GM04503 (cell line): ENCODE results near the gene TLN1.

Source experiments
- DNase-seq: peaks from one replicate; pipeline ENCODE4 v3.0.0-alpha.2; 2012; ENCODE audit warnings: low read depth

The TLN1 gene

DNA sequence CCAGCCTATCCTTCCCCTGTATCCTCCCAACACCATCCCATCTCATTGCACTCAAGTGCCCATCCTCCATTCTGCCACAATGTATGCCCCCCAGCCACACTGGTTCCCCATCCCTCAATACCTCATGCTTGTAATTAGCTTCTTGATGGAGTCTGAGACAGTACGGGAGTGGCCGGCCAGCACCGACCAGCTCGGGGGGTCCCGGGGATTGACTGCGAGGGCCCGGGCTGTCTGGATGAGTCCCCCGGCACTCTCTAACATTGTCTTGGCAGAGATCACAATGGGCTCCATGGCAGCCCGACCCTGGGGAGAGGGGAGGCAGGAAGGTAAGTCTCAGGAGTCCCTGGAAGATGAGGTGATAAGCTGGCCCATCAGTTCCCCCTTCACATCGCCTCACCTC lies 25.0 kb downstream of the TLN1 start:
- no peak for DNase-seq

DNA sequence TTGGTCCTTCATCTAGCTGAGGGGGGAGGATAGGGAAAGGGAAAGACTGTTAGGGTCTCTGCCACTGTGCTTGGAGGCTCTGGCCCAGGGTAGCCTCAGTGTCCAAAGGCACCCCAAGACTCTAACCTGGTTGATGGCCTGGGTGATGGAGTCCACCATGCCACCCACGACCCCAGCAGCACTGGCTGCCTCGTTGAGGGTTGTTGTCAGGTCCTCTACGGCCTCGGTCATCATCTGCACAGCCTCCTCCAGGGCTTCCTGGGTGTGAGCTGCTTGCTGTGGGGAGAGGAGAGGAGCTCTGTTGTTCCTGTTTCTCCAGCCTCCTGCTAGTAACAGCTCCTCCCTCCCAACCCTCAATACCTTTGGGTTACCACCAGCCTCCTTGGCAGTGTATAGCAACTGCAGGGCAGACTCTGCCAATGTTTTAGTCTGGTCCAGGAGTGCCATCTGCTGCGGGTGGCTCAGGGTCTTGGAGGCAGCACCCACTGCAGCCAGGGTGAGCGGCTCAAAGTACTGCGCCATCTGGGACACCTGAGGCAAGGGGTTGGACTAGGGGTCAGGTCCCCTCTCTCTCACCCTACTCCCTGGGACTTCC lies 26.1 kb downstream of the TLN1 start:
- no peak for DNase-seq

DNA sequence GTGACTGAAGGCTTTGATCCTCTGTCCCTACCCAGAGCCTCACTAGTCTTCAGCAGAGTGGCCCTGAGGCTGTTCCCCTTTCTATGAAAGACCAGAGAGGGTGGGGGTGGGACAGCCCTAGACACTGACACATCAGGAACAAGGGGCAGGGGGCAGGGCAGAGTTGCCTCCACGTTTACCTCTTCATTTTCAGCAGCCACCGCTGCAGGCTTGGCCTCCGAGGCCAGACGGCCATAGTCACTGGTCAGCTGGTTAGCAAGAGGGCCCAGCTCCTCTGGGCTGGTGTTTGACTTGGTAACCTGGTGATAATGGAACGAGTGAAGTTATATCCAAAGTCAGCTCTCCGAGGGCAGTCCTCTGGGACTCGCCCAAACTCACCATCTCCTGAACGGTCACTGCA lies 26.6 kb downstream of the TLN1 start:
- DNase-seq = no peak

DNA sequence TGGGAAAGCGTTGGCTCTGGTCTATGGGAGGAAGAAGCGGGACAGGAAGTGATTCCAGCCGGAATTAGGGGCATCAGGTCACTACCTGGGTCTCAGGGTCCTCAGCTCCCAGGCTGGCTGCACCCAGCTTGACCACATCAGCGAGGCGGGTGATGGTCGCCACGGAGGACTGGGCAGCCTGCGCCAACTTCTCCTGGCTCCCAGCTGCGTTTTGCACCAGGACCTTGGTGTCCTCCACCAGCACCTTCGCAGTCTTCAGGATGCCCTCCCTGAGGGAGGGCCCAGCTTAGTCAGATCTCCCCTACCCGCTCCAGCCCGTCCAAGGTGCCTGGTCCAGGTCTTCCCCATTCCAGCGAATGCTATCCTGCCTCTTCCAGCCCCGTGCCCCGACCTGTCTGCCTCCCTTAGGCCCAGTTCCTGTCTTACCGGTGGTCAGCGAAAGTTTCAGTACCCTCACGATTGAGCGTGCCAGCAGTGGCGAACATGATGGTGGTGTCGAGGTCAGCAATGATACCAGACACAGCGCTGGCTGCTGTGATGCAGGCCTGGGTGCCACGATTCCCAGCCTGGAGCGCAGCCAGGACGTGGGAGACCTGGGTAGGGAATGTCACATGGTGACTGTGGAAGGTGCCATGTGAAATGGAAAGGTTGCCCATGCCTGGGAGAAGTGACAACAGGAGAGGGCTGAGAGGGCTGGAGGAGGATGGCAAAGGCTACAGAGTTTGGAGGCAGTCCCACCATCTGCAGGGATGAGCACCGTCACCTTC lies 27.9 kb downstream of the TLN1 start:
- no peak for DNase-seq

DNA sequence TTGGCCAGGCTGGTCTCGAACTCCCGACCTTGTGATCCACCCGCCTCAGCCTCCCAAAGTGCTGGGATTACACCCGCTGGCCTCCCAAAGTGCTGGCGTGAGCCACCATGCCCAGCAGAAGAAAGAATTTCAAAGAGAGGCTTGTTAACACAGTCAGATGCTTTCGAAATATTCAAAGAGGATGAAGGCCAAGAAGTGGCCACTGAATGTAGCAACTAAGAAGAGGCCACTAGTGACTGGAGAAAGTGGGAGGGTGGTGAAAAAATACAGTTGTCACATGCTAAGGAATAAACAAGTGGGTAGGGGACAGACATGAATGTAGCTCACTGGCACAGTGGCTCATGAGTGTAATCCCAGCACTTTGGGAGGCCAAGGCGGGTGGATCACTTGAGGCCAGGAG lies 29.3 kb downstream of the TLN1 start:
- DNase-seq = no peak

DNA sequence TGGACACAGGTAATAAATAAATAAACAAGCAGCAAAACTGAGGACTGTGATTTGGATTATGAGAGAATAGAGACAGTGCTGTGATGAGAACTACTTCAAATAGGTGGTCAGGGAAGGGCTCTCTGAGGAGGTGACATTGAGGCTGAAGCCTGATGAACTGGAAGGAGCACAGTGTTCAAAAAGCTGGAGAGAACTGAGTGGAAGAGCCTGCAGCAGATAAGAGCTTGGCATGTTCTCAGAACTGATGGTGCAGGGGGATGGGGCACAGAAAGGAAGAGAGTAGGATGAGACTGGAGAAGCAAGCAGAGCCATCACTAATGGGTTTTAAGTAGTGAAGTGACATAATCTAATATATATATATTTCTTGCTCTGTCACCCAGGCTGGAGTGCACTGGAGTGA lies 31.1 kb downstream of the TLN1 start:
- DNase-seq = no peak

DNA sequence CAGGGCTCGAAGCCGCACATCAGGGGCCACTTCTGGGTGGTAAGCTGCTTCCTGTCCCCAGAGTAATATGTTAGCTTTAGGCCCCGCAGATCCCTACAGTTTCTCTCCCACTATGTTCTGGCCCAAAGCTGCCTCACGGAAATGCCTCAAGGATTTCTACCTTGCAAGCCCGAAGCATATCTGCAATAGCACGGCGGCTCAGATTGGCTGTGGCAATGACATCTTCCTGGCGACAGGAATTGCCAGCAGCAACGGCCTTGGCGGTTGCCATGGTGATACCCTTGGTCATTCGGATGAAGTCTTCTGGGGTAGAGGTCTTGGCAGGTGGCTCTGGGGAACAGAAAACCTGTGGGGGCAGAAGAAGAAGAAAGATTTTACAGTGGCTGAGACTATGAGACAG lies 32.0 kb downstream of the TLN1 start:
- no peak for DNase-seq

DNA sequence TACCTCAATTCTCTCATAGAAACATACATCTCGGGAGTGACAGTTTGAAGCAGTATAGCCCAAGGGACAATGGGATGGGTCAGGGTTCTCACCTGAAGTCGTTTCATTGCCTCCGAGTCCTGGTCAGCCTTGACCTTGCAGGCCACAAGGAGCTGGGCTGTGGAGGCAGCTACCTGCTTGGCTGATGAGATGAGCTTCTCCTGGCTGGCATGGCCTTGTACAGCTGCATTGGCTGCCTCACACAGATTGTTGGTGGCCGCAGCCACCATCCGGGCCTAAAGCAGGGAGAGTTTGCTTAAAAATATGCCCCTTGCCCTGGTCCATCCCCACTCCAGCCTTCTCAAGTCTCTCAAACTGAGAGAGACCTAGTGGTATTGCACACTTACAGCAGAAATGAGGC lies 33.8 kb downstream of the TLN1 start:
- no peak for DNase-seq

DNA sequence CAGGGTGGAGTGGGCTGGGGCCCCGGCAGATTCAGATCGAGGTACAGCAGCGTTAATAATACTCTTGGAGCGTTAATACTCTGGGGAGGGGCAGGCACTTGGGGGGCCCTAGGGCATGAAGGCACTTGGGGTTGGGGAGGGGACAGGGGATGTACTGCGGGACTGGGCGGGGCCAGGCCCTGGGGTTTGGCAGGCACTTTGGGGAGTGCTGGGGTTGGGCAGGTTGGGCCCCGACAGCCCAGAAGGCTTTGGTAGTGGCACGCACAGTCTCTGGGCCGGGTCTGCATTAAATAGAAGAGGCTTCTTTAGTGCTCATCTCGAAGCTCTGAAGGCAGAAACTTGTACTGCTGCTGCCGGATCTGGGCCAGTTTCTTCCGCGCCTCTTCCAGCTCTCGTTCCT lies 34.5 kb downstream of the TLN1 start:
- DNase-seq = no peak

DNA sequence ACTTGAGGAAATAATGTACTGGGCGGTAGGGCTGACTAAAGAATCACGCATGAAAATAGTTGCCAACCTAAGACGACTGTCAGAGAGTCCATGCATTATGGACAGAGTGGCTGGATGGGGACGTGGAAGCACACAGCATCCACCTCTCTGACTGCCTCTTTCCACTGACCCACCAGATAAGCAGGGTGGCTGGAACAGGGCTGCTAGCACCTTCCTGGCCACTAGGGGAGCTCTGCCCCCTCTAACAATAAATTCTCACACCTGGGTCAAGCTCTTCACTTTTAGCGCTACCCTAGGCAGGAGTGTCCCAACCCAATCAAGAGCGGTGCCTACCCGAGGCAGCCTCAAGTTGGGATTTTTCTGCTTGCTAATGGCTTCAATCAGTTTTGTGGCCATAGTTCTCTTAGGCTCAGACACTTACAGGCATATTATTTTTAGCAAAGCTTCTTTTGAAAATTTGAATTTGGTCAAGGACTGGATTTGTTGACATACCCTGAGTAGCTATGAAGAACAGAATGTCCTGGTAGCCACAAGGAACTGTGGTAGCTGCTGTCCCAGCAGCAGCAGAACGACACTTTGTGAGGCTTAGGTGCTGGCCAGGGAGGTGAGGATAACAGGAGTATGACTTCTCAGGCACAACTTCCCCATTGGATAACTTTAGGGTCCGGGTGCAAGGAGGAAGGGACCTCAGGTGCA lies 35.3 kb downstream of the TLN1 start:
- DNase-seq = no peak

DNA sequence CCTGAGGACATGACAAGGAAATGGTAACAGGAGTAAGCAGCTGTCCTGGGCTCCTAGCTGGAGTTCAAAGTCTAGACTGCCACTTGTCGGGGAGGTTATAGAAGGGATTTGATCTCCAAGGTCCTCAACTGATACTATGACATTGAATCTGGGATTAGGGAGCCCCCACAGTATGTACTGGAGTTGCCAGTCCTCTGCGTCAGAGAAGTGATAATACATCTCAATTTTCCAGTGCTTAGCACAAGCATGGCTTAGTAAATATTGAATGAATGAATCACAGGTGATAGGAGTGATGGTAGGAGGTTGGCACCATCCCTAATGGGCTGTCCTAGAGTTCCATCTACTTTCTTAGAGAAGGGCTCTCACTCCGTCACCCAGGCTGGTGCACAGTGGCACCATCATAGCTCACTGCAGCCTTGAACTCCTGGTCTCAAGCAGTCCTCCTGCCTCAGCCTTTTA lies 36.0 kb downstream of the TLN1 start:
- no peak for DNase-seq

DNA sequence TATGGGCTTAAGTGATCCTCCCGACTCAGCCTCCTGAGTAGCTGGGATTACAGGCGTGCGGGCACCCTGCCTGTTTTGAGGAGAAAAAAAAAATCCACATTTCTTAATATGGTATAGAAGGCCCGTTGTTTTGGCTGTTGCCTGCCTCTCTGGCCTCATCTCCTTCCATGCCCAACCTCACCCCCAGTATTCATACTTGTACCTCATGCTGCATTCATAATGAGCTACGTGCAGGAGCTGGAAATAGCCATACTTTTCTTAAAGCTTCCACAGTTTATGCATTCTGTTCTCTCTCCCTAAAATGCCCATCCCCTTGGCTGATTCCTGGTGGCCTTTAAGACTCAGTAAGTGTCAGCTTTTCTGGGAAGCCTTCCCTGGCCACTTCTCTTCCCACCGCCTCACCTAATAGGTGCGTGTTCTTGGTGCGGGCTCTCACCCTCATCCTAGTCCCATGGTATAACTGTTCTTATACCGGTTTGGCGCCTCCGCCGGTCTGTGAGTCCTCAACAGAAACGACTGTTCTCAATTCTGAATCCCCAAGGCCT lies 40.2 kb downstream of the TLN1 start:
- no peak for DNase-seq

DNA sequence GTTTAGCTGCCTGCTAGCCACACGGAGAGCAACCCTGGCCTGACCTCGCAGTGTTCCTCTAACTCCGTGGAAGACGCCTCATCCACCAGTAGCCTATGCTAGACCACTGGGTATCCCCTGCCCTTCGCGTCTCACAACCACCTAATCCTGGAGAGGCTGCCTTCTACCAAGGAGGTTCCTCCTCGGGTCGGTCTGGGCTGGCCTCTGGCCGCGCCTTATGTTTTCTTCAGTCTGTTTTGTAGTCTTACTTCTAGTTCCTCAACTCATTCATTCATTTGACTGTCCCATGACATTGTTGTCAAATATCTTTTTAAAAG lies 40.7 kb downstream of the TLN1 start:
- DNase-seq = no peak

DNA sequence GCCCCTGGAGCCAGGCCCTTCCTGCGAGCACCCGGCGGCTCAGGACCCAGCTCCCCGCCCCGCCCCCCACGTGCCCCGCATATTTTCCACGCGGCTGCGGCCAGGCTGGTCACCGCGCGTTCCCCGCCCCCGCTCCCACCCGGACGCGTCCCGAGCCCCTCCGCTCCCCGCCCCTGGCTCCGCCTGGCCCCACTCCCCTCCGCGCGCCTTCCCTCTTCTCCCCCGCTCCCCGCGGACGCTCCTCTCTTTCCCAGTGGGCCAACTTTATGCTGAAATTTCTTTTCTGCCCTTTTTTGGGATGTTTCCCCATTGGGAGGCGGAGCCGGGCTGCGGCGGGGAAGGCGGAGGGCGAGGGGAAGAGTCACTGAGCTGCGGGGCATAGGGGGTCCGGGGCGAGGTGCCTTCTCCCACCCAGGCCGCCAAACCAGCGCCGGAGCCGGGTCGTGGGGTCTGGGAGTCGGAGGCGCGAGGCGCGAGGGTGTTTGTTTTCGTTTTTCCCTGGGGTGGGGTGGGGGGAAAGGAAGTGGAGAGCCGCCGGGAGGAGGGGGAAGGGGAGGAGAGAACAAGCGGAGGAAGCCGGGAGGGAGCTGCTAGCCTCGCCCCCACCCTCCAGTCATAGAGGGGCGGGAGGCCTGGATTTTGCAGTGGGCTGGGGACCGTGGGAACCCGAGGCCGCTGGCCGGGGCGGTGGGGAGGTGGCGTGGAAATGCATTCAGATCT lies 41.2 kb downstream of the TLN1 start:
- DNase-seq = peak; percentile 50

DNA sequence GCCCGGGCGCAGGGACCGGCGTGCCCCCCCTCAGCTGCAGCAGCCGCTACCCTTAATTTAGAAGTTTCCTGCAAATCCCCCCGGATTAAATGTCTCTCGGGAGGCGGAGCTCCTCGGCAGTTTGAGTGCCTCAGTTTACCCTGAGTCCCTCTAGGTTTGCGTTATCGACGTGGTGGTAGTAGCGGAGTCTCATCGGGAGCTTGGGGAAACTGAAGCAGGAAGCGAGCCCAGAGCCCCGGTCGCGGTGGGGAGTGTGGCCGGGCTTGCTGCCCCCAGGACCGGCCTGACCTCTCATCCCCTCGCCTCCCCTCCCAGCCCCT lies 41.7 kb downstream of the TLN1 start:
- peak; percentile 31 for DNase-seq

DNA sequence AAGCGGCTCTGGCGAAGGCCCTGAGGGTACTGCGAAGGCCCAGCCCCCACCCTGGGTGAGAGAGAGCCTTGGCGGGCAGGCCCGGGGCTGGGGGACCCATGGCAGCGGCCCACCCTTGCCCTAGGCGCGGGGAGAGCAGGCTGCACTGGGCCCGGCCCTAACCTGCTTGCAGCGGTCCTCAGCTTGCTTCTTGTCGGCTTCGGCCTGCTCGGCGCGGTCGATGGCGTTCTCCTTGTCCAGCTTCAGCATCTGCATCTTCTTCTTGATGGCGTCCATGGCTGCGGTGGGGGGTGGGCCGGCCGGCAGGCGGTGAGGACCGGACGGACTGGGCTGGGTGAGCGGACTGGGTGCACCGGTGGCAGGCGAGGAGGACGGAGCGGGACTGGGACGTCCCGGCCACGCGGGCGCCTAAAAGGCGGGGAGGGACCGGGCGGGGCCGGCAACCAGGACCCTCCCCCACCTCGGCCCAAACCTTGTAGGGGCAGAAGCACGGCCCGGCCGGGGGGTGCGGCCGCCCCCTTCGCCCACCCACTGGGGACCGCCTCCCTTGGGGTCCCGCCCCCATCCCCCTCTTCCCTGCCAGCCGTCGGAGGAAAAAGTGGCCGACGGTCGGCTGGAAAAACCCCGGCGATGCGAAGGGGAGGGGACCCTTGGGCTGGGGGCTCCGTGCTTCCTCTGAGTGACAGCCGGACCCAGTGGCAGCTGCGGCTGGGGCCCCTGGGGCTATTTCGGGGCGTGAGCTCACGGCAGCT lies 42.3 kb downstream of the TLN1 start, which contains the start of gene TPM2:
TPM2 (minus strand) TSS at position 384 of the 752 bp plus-strand sequence; CDS start at position 276, 108 bp downstream.
- peak; percentile 45 for DNase-seq

DNA sequence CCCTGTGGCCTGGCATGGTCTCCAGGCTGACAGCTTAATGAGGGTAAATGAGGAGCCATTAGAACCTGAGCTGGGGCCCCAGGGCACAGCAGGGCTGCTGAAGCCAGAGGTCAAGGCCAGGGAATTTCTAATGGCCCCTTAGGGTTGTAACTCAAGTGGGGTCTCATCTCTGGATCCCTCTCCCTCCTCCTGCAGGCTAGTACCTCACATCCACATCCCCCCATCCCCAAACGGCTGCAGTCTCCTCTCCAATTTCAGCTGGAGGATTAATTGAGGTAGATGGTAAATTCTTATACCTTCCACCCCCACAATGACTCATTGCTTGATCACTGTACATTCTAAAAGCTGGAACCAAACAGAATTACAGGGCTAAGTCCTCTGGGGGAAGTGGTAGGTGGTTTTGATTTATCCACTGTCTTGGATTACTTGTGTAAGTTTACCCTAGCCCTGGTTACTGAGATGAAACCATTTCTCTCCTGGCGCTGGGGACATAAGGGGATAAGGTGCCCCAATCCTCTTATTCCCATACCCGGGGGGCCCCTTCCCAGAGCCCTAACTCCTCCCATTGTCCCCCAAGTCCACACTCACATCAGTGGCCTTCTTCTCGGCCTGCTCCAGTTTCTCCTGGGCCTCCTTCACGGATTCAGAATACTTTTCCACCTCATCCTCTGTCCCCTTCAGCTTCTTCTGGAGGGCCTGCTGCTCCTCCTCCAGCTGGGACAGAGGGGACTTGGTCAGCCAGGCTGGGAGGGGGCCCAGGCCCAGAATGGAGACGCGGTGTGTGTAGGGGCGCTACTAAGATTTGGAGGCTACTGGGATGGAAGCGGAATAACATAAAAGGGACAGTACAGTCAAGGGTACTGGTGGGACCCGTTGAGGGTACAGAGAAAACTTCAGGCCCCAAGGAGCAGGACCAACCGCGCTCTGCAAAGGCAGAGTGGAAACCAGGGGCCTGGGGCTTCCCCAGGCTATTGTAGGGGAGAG lies 43.1 kb downstream of the TLN1 start:
- DNase-seq = peak; percentile 38

DNA sequence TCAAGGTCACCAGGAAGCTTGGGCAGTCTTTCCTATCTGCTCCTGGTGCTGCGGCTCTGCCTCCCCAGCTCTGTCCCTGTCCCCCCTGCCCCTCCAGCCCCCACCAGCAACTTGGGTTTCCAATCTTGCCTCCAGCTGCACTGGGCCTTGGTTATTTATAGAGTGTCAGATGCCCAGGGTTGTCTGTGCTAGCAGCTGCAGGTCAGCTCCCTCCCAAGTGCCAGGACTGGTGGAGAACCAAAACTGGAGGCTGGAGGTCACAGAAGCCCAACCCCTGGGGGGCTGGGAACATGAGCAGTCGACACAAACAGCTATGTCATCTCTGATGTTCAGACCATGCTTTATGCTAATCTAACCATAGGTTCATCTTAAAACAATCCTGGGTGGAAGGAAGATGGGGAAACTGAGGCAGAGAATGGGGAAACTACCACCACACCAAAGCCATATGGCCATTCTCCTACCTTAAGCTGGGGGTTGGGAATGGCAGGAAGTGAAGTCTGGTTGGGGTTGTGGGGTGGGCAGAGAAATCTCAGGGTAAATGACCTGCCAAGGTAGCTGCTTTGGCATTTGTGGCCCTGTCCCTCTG lies 43.9 kb downstream of the TLN1 start:
- DNase-seq = no peak

DNA sequence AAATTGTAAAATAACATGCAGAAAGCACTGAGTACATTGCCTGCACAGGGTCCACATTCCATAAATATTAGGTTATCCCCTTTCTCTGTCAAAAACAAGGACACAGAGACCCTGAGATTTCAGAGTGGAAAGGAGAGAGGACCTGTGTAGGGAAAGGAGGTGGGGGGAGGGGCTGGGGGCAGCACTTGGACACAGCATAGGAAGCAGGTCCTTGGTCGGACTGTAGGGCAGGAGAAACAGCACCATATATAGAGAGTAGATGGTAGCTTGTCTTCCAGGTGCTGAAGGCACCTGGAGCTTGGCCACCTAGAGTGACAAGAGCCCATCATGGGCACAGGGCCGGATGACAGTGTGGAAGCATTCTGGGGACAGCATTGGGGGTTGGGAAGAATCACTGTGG lies 44.7 kb downstream of the TLN1 start:
- no peak for DNase-seq
